Endothelial cell of umbilical vein (primary cell): ENCODE data around the gene ISM2. TPM values are rescaled to one million over a fixed set of nuclear protein-coding genes. Genes with fewer than 3 reads are reported as not detected.

Experiments
- BruUV-seq: library from RNA; stranded (reverse); fragments of 400-500 nt; replicated peaks from 2 replicates; lab custom pipeline; 2021; lab: Mats Ljungman, UMichigan
- CTCF ChIA-PET: fragments of 300-600, 350-600 bp; sonication (Branson Sonifier 250); formaldehyde crosslinking; loops from one replicate; lab custom pipeline; 2021; ENCODE audit warnings: antibody characterized with exemption, inconsistent platforms; lab: Charles Lee
- POLR2A ChIA-PET: fragments of 300-600, 350-600 bp; sonication (Branson Sonifier 250); formaldehyde crosslinking; loops from one replicate; lab custom pipeline; 2021; ENCODE audit warnings: antibody characterized with exemption, inconsistent platforms; lab: Charles Lee
- DNase-seq: peaks from one replicate; pipeline ENCODE4 v3.0.0-alpha.2; 2011; ENCODE audit warnings: low read depth, low spot score
- FAIRE-seq: peaks from 2 replicates; lab custom pipeline; 2011; peaks lifted over from hg19 to GRCh38; lab: Jason Lieb, UNC
- H2AFZ ChIP-seq: 2 replicates; pipeline ENCODE4 v1.6.0; 2012; ENCODE audit warnings: low read depth, low read length, control low read depth, inconsistent platforms
- H3K27ac ChIP-seq: 2 replicates; pipeline ENCODE4 v1.5.1; 2011; ENCODE audit warnings: low read depth, mild to moderate bottlenecking, control low read depth, low read length, moderate library complexity; ENCODE audit not compliant: insufficient read depth
- H3K27me3 ChIP-seq, 2 experiments: 2 replicates each; pipeline versions ENCODE4 v1.6.0 to v1.6.1; 2011; ENCODE audit warnings: low read length in 2 of 2, mixed read lengths in 1 of 2; ENCODE audit not compliant: control insufficient read depth in 2 of 2, insufficient read depth in 2 of 2
- H3K36me3 ChIP-seq, 2 experiments: 2 replicates in 1 of 2; 3 replicates in 1 of 2; pipeline ENCODE4 v1.5.1; 2011; ENCODE audit warnings: low read length in 2 of 2, mild to moderate bottlenecking in 1 of 2, moderate library complexity in 1 of 2; ENCODE audit not compliant: control insufficient read depth in 2 of 2, insufficient read depth in 2 of 2; ENCODE audit errors: extremely low read depth in 1 of 2
- H3K4me1 ChIP-seq: 3 replicates; pipeline ENCODE4 v1.5.1; 2011; ENCODE audit warnings: mild to moderate bottlenecking, low read length; ENCODE audit not compliant: control insufficient read depth, insufficient read depth; ENCODE audit errors: extremely low read depth
- H3K4me2 ChIP-seq: 2 replicates; pipeline ENCODE4 v1.6.1; 2011; ENCODE audit warnings: low read length, control low read depth, mixed read lengths; ENCODE audit not compliant: insufficient read depth
- H3K4me3 ChIP-seq, 3 experiments: fragments of 200-600 bp in 1 of 3; sonication (generic), shearing (Covaris generic) in 1 of 3; replicated peaks in 1 of 3; 2 replicates each; pipeline ENCODE4 v1.5.1; 2011 to 2016; ENCODE audit warnings: control low read depth in 3 of 3, low read length in 3 of 3, mild to moderate bottlenecking in 2 of 3, inconsistent platforms in 1 of 3, low read depth in 1 of 3, moderate library complexity in 1 of 3; ENCODE audit not compliant: insufficient read depth in 1 of 3
- H3K79me2 ChIP-seq: 2 replicates; pipeline ENCODE4 v1.6.0; 2012; ENCODE audit warnings: low read length, inconsistent platforms; ENCODE audit not compliant: control insufficient read depth, insufficient read depth
- H3K9ac ChIP-seq: replicated peaks from 2 replicates; pipeline ENCODE3; 2011; ENCODE audit warnings: low read length, control low read depth; ENCODE audit not compliant: insufficient read depth; ENCODE audit errors: extremely low read depth
- H3K9me1 ChIP-seq: replicated peaks from 3 replicates; pipeline ENCODE4 v1.6.0; 2011; ENCODE audit warnings: mild to moderate bottlenecking, low read length; ENCODE audit not compliant: control insufficient read depth, insufficient read depth; ENCODE audit errors: extremely low read depth
- H3K9me3 ChIP-seq: replicated peaks from 2 replicates; pipeline ENCODE4 v1.5.1; 2012; ENCODE audit warnings: low read length, inconsistent platforms; ENCODE audit not compliant: control insufficient read depth, insufficient read depth
- H4K20me1 ChIP-seq: replicated peaks from 2 replicates; pipeline ENCODE3; 2011; ENCODE audit warnings: mild to moderate bottlenecking, low read length; ENCODE audit not compliant: control insufficient read depth, insufficient read depth; ENCODE audit errors: extremely low read depth
- EZH2 ChIP-seq: IDR thresholded peaks from 2 replicates; pipeline ENCODE4 v1.6.1; 2012; ENCODE audit warnings: borderline replicate concordance, low read depth, mild to moderate bottlenecking, moderate library complexity, low read length, inconsistent platforms; ENCODE audit not compliant: severe bottlenecking
- FOS ChIP-seq: IDR thresholded peaks from 2 replicates; pipeline ENCODE4 v1.6.1; 2011; ENCODE audit warnings: mild to moderate bottlenecking, low read length, moderate library complexity, borderline replicate concordance; ENCODE audit not compliant: insufficient read depth
- GATA2 ChIP-seq: IDR thresholded peaks from 2 replicates; pipeline ENCODE4 v1.7.0; 2011; ENCODE audit warnings: low read depth, mild to moderate bottlenecking, moderate library complexity, mixed read lengths, low read length; ENCODE audit not compliant: insufficient read length, insufficient read depth
- JUN ChIP-seq: IDR thresholded peaks from 2 replicates; pipeline ENCODE4 v1.6.1; 2011; ENCODE audit warnings: borderline replicate concordance, low read depth; ENCODE audit not compliant: insufficient read length, insufficient read depth
- MAX ChIP-seq: IDR thresholded peaks from 2 replicates; pipeline ENCODE4 v1.6.1; 2011; ENCODE audit not compliant: insufficient read depth, insufficient read length
- MYC ChIP-seq: IDR thresholded peaks from one replicate; pipeline ENCODE4 v1.6.1; 2011; ENCODE audit warnings: mild to moderate bottlenecking, low read depth, low read length
- POLR2A ChIP-seq: IDR thresholded peaks from 2 replicates; pipeline ENCODE4 v1.6.1; 2012; ENCODE audit warnings: low read depth, mild to moderate bottlenecking, control low read depth, low read length
- POLR2AphosphoS5 ChIP-seq: IDR thresholded peaks from 2 replicates; pipeline ENCODE4 v1.6.1; 2012; ENCODE audit warnings: low read depth, mild to moderate bottlenecking, control low read depth, low read length, moderate library complexity; ENCODE audit not compliant: insufficient read depth
- dilution Hi-C: fragments of 300-500 bp; cut with MboI; formaldehyde crosslinking; loops from one replicate; pipeline ENCODE4 v1.15.0; 2019; ENCODE audit warnings: low sequenced_read_pairs; ENCODE audit not compliant: extremely low pct_ligation_motif_present
- intact Hi-C: fragments of 100-400 bp; cut with micrococcal nuclease; formaldehyde crosslinking; loops from one replicate; pipeline ENCODE4 v1.10.0; 2022
- polyA plus RNA-seq, 4 experiments: library from polyadenylated mRNA; depleted of rRNA in 3 of 4; stranded (reverse) in 3 of 4; unstranded in 1 of 4; fragments of >200 nt; gene quantifications; 2 replicates each; pipeline versions ENCODE4 v1.2.1 to v1.2.3, GENCODE V29; 2011 to 2012; ENCODE audit warnings: missing spikeins in 1 of 4
- total RNA-seq: library from RNA; stranded (reverse); gene quantifications from 2 replicates; pipeline ENCODE4 v1.2.3, GENCODE V29; 2021

ISM2 gene
- total and polyA plus RNA-seq, 2 donors (not counting 3 experiments of a cell fraction or from before 2014, with no cell fraction given) = not detected

GRCh38 chr14:77524536-77524935 lies 25.9 kb upstream of the ISM2 start:
- no peak overlapping the region for H3K4me3 ChIP-seq
- TF ChIP-seq EZH2 (no peak), MAX (no peak), JUN (no peak), FOS (no peak), POLR2AphosphoS5 (no peak), GATA2 (no peak), POLR2A (no peak)
- BruUV-seq = no TSS peak
- no peaks in the 10 kb centered on the region for H3K9me3 ChIP-seq
- no peak overlapping the region for H3K4me2 ChIP-seq
- H3K27ac ChIP-seq = no peak overlapping the region
- H3K27me3 ChIP-seq = no peaks in the 10 kb centered on the region
- intact Hi-C loops (no loop called here), dilution Hi-C loops (no loop called here)
- peaks cover 6% of the 10 kb centered on the region for H3K4me1 ChIP-seq
- no peak overlapping the region for H3K9ac ChIP-seq
- peaks cover 0 to 4% of the 10 kb centered on the region in 2 experiments for H3K36me3 ChIP-seq
- H2AFZ ChIP-seq = no peak overlapping the region
- H3K9me1 ChIP-seq = no peaks in the 10 kb centered on the region
- FAIRE-seq (no peak), DNase-seq (no peak)
- peaks cover 4% of the 10 kb centered on the region for H3K79me2 ChIP-seq
- H4K20me1 ChIP-seq = no peaks in the 10 kb centered on the region
- ChIA-PET CTCF (interaction anchor here (1.2 kb wide), 1 partner anchor 65 kb away, joined by 3 read pairs; no protein-coding TSS in a partner anchor), POLR2A (interaction anchor here (1.0 kb wide), 1 partner anchor 11 kb away, joined by 3 read pairs; no protein-coding TSS in a partner anchor)

- intact Hi-C loops = no loop called here
- FAIRE-seq = no peak
- H3K9ac ChIP-seq = no peak overlapping the region
- no peak overlapping the region for H3K27ac ChIP-seq
- H2AFZ ChIP-seq = no peak overlapping the region
- H3K9me1 ChIP-seq = no peaks in the 10 kb centered on the region
- H3K36me3 ChIP-seq = peaks cover 0 to 4% of the 10 kb centered on the region in 2 experiments
- H3K79me2 ChIP-seq = peaks cover 4% of the 10 kb centered on the region
- no peak overlapping the region for H3K4me3 ChIP-seq
- peaks cover 6% of the 10 kb centered on the region for H3K4me1 ChIP-seq
- H3K9me3 ChIP-seq = no peaks in the 10 kb centered on the region
- no peak for DNase-seq
- dilution Hi-C loops = no loop called here
- no peaks in the 10 kb centered on the region for H3K27me3 ChIP-seq
- POLR2A ChIA-PET = no interaction called here
- BruUV-seq = no TSS peak
- TF ChIP-seq FOS (no peak), MAX (no peak), MYC (no peak)
- CTCF ChIA-PET = interaction anchor here (1.2 kb wide), 1 partner anchor 22 kb away, joined by 3 read pairs; no protein-coding TSS in a partner anchor
- no peak overlapping the region for H3K4me2 ChIP-seq
- H4K20me1 ChIP-seq = no peaks in the 10 kb centered on the region
These were observed 24.5 kb upstream of the ISM2 start for GRCh38 chr14:77523109-77523508.
